CD4-positive, alpha-beta memory T cell (primary cell): Measurements from ENCODE around the gene DEFB129. TPM values are rescaled to one million over a fixed set of nuclear protein-coding genes. Genes with fewer than 3 reads are reported as not detected.
"Not testable (repeated sequence)": the region's sequence is repeated elsewhere in the genome, so short reads cannot be mapped to it uniquely, and the experiment has no call there.

ENCODE experiments used
- CTCF ChIA-PET: fragments of 350-600 bp; sonication (Branson Sonifier 250); formaldehyde crosslinking; loops from one replicate; lab custom pipeline; 2021; ENCODE audit warnings: inconsistent platforms; ENCODE audit not compliant: partially characterized antibody; lab: Charles Lee
- POLR2A ChIA-PET: fragments of 350-600 bp; sonication (Branson Sonifier 250); formaldehyde crosslinking; loops from one replicate; lab custom pipeline; 2021; ENCODE audit not compliant: partially characterized antibody; lab: Charles Lee
- DNase-seq, 5 donors: peaks; one replicate each; pipeline versions ENCODE4 v3.0.0 to v3.0.0-alpha.2; 2020 to 2022; ENCODE audit warnings: mixed read lengths in 1 of 5
- H3K27ac ChIP-seq: one replicate; pipeline ENCODE4 v1.7.0; 2013; ENCODE audit warnings: low read depth, low read length
- H3K27me3 ChIP-seq: 2 replicates; pipeline ENCODE4 v1.7.0; 2013; ENCODE audit warnings: mild to moderate bottlenecking, low read length, moderate library complexity; ENCODE audit not compliant: insufficient read depth
- H3K36me3 ChIP-seq: 2 replicates; pipeline ENCODE4 v1.7.0; 2013; ENCODE audit warnings: mild to moderate bottlenecking, low read length, moderate library complexity; ENCODE audit not compliant: insufficient read depth
- H3K4me1 ChIP-seq: 2 replicates; pipeline ENCODE4 v1.7.0; 2013; ENCODE audit warnings: mild to moderate bottlenecking, low read length, moderate library complexity; ENCODE audit not compliant: insufficient read depth
- H3K4me3 ChIP-seq, 2 donors: one replicate each; pipeline ENCODE4 v1.7.0; 2013; ENCODE audit warnings: low read length in 2 of 2, mild to moderate bottlenecking in 1 of 2
- H3K9me3 ChIP-seq, 2 donors: one replicate each; pipeline ENCODE4 v1.7.0; 2013; ENCODE audit warnings: low read length in 2 of 2, control low read depth in 1 of 2; ENCODE audit not compliant: control insufficient read depth in 1 of 2
- H3K27ac Mint-ChIP-seq, 7 donors: one replicate each; pipeline ENCODE4 v1.8.0; 2020 to 2021; ENCODE audit warnings: mixed read lengths in 7 of 7, mild to moderate bottlenecking in 6 of 7, inconsistent platforms in 3 of 7, moderate library complexity in 3 of 7
- H3K27me3 Mint-ChIP-seq, 2 donors: one replicate each; pipeline ENCODE4 v1.8.0; 2020 to 2021; ENCODE audit warnings: mixed read lengths in 2 of 2
- H3K36me3 Mint-ChIP-seq, 2 donors: one replicate each; pipeline ENCODE4 v1.8.0; 2020 to 2021; ENCODE audit warnings: mixed read lengths in 2 of 2, inconsistent platforms in 1 of 2, mild to moderate bottlenecking in 1 of 2
- H3K4me1 Mint-ChIP-seq, 4 donors: one replicate each; pipeline ENCODE4 v1.8.0; 2020 to 2021; ENCODE audit warnings: mixed read lengths in 4 of 4, mild to moderate bottlenecking in 1 of 4
- H3K4me3 Mint-ChIP-seq, 8 donors: one replicate each; pipeline ENCODE4 v1.8.0; 2020 to 2021; ENCODE audit warnings: mixed read lengths in 8 of 8, mild to moderate bottlenecking in 7 of 8, moderate library complexity in 6 of 8, inconsistent platforms in 3 of 8
- H3K9me3 Mint-ChIP-seq, 8 donors: one replicate each; pipeline ENCODE4 v1.8.0; 2020 to 2021; ENCODE audit warnings: mixed read lengths in 8 of 8, mild to moderate bottlenecking in 5 of 8, inconsistent platforms in 3 of 8, moderate library complexity in 1 of 8
- intact Hi-C: fragments of 100-400 bp; cut with micrococcal nuclease; formaldehyde crosslinking; loops from one replicate; pipeline ENCODE4 v1.15.1; 2023
- polyA plus RNA-seq, 2 donors: library from polyadenylated mRNA; unstranded; fragments of 300-500 nt; fragmentation: Illumina TruSeq; gene quantifications; one replicate each; pipeline ENCODE4 v1.2.3, GENCODE V29; 2021
- total RNA-seq, 2 experiments: library from RNA; stranded (reverse); gene quantifications; one replicate each; pipeline ENCODE4 v1.2.3, GENCODE V29; 2021

DEFB129 gene
- total and polyA plus RNA-seq, 4 experiments from 2014 or later = not detected

DNA sequence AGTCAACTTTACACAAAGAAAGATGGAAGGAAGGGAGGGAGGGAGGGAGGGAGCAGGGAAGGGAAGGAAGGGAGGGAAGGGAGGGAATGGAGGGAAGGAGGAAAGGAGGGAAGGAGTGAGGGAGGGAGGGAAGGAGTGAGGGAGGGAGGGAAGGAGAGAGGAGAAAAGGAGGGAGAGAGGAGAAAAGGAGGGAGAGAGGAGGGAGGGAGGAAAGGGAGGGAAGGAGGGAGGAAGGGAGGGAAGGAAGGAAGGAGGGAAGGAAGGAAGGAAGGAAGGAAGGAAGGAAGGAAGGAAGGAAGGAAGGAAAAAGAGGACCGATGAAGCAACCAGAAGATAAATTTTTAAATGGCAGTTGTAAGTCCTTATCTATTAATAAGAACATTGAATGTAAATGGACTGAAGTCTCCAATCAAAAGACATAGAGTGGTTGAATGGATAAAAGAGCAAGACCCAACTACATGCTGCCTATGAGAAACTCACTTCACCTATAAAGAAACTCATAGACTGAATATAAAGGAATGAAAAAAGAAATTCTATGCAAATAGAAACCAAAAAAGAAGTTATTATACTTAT, 5.7 kb upstream of the DEFB129 start:
- peaks cover 0 to 5% (median 0%) of the 10 kb centered on the region in 8 donors for H3K9me3 Mint-ChIP-seq
- peaks cover 23 to 35% of the 10 kb centered on the region in 2 donors for H3K27me3 Mint-ChIP-seq
- H3K9me3 ChIP-seq = no peaks in the 10 kb centered on the region
- no peak overlapping the region for H3K4me3 ChIP-seq
- ChIA-PET CTCF (no interaction called here), POLR2A (no interaction called here)
- DNase-seq = no peak
- no peaks in the 10 kb centered on the region for H3K36me3 Mint-ChIP-seq
- H3K27ac ChIP-seq = no peak overlapping the region
- peaks cover 3% of the 10 kb centered on the region for H3K27me3 ChIP-seq
- intact Hi-C loops = no loop called here
- H3K4me3 Mint-ChIP-seq = no peak overlapping the region
- H3K4me1 Mint-ChIP-seq = no peaks in the 10 kb centered on the region
- no peak overlapping the region for H3K27ac Mint-ChIP-seq
- no peaks in the 10 kb centered on the region for H3K36me3 ChIP-seq
- no peaks in the 10 kb centered on the region for H3K4me1 ChIP-seq

DNA sequence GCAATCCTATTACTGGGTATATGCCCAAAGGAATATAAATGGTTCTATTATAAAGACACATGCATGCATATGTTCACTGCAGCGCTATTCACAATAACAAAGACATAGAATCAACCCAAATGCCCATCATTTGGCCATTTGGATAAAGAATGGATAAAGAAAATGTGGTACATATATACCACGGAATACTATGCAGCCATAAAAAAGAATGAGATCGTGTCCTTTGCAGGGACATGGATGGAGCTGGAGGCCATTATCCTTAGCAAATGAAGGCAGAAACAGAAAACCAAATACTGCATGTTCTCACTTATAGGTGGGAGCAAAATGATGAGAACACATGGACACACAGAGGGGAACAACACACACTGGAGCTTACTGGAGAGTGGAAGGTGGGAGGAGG, 1.2 kb upstream of the DEFB129 start:
- H3K27me3 Mint-ChIP-seq, H3K36me3 Mint-ChIP-seq, H3K27ac ChIP-seq, H3K4me3 Mint-ChIP-seq, H3K27ac Mint-ChIP-seq, DNase-seq, H3K9me3 ChIP-seq, H3K4me1 ChIP-seq, H3K27me3 ChIP-seq, POLR2A ChIA-PET, intact Hi-C loops, H3K4me3 ChIP-seq, H3K9me3 Mint-ChIP-seq, H3K36me3 ChIP-seq: not testable (repeated sequence)
- CTCF ChIA-PET = interaction anchor here (0.9 to 1.0 kb wide), 2 partner anchors 12 to 33 kb away, joined by 3 read pairs; no protein-coding TSS in a partner anchor
- H3K4me1 Mint-ChIP-seq = peaks cover 4 to 18% (median 13%) of the 10 kb centered on the region in 4 donors

DNA sequence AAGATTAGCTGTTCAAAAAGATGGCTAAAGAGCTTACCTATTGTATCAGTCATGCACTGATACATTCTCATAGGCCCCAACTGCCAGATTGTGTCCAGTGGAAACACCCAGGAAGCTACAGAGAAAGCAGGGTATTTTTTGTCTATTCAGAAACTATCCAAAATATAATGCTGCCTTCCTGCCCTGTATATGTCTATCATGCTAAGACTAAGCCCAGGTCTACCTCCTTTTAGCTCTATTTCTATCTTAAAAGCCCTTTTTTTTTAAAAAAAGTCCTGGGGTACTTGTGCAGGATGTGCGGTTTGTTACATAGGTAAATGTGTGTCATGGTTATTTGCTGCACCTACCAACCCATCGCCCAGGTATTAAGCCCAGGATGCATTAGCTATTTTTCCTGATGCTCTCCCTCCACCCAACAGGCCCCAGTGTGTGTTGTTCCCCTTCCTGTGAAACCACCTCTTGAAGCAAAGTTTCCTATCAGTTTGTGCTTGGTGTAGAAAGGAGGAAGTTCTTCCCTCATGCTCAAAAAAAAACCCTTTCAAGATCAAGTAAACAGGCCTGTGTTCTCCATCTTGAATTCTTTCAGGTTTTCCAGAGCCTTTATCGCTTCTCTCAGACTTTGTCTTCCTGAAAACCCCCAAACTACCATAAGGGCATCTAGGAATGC, 514 bp downstream of the DEFB129 start:
- peaks cover 4 to 18% (median 13%) of the 10 kb centered on the region in 4 donors for H3K4me1 Mint-ChIP-seq
- no peaks in the 10 kb centered on the region for H3K27me3 ChIP-seq
- H3K27ac Mint-ChIP-seq = peak overlapping the region in 6 of 7 donors; percentile 14 to 70 (median 44)
- ChIA-PET POLR2A (interaction anchor here (0.9 to 1.3 kb wide), 3 partner anchors 10 to 98 kb away, joined by 3 to 5 read pairs (median 4); partner anchors contain the start of genes SOX12 and ZCCHC3), CTCF (interaction anchor here (1.1 to 1.3 kb wide), 2 partner anchors 11 to 39 kb away, joined by 3 to 4 read pairs; no protein-coding TSS in a partner anchor)
- no peaks in the 10 kb centered on the region for H3K36me3 ChIP-seq
- H3K4me1 ChIP-seq = peaks cover 10% of the 10 kb centered on the region
- DNase-seq = peak in 1 of 5 donors; percentile 10
- peaks cover 0 to 5% (median 0%) of the 10 kb centered on the region in 8 donors for H3K9me3 Mint-ChIP-seq
- no peak overlapping the region for H3K4me3 ChIP-seq
- no peaks in the 10 kb centered on the region for H3K9me3 ChIP-seq
- H3K36me3 Mint-ChIP-seq = no peaks in the 10 kb centered on the region
- H3K27ac ChIP-seq = no peak overlapping the region
- H3K27me3 Mint-ChIP-seq = peaks cover 6 to 8% of the 10 kb centered on the region in 2 donors
- intact Hi-C loops = no loop called here
- no peak overlapping the region for H3K4me3 Mint-ChIP-seq

DNA sequence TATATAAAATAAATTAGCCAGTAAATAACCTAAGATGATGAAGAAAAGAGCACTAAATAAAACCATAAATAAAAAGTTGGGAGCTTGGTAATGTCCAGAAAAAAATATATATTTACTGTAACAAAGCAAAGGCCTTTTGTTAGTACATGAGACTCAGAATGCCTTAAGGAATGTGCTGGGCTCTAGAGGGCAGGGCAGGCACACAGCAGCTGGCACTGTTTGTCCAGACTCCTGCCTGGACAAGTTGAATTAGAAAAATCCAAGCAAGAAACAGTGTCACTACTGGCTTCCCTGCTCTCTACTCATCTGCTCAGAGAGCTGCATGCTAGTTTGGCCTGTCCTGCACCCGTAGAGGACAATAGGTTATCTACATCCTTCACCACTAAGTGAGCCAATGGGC, 8.8 kb downstream of the DEFB129 start:
- no peaks in the 10 kb centered on the region for H3K27me3 Mint-ChIP-seq
- ChIA-PET POLR2A (no interaction called here), CTCF (no interaction called here)
- DNase-seq = no peak
- no peak overlapping the region for H3K4me3 Mint-ChIP-seq
- H3K27ac Mint-ChIP-seq = peak overlapping the region in 2 of 7 donors; percentile 1 to 59
- Histone ChIP-seq H3K4me3 (no peak overlapping the region), H3K27me3 (no peaks in the 10 kb centered on the region), H3K4me1 (peaks cover 20% of the 10 kb centered on the region), H3K36me3 (no peaks in the 10 kb centered on the region), H3K9me3 (no peaks in the 10 kb centered on the region), H3K27ac (no peak overlapping the region)
- no peaks in the 10 kb centered on the region for H3K9me3 Mint-ChIP-seq
- peaks cover 9 to 26% (median 16%) of the 10 kb centered on the region in 4 donors for H3K4me1 Mint-ChIP-seq
- intact Hi-C loops = no loop called here
- H3K36me3 Mint-ChIP-seq = no peaks in the 10 kb centered on the region

DNA sequence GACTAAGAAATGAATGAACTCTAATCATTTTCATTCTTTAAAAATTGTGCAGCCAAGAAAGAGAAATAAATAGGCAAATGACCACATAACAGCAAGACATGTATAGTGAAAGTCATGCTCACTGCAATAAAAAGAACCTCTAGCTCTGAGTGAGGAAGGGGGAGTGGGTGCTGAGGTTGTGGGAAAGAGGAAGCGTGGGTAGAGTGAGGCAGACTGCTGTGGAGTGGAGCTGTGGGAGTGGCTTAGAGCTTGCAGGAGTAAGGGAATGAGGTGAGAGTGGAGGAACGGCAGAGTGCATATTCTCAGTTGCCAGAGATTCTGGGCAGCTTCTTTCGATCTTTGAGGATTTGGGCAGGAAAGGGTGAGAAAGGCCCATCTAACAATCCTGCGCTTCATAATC, 10.4 kb downstream of the DEFB129 start:
- H3K4me1 Mint-ChIP-seq = peaks cover 9 to 26% (median 16%) of the 10 kb centered on the region in 4 donors

GRCh38 chr20:237929-238328, 10.9 kb downstream of the DEFB129 start:
- DNase-seq = no peak
- H3K27me3 ChIP-seq = no peaks in the 10 kb centered on the region
- no peaks in the 10 kb centered on the region for H3K9me3 Mint-ChIP-seq
- peak overlapping the region; percentile 68 to 82 (median 74) for H3K4me3 Mint-ChIP-seq
- no peak overlapping the region for H3K27ac ChIP-seq
- intact Hi-C loops = no loop called here
- no peaks in the 10 kb centered on the region for H3K9me3 ChIP-seq
- H3K27me3 Mint-ChIP-seq = peaks cover 0 to 3% of the 10 kb centered on the region in 2 donors
- peaks cover 9 to 26% (median 16%) of the 10 kb centered on the region in 4 donors for H3K4me1 Mint-ChIP-seq
- no peaks in the 10 kb centered on the region for H3K36me3 ChIP-seq
- CTCF ChIA-PET = interaction anchor here (1.0 to 1.2 kb wide), 3 partner anchors 12 to 93 kb away, joined by 3 to 6 read pairs (median 4); no protein-coding TSS in a partner anchor
- peak overlapping the region in 1 of 2 donors; percentile 19 for H3K4me3 ChIP-seq
- H3K4me1 ChIP-seq = peaks cover 20% of the 10 kb centered on the region
- POLR2A ChIA-PET = no interaction called here
- no peaks in the 10 kb centered on the region for H3K36me3 Mint-ChIP-seq
- peak overlapping the region in 5 of 7 donors; percentile 36 to 84 (median 77) for H3K27ac Mint-ChIP-seq

More for the DNA sequence above, 10.4 kb downstream of the DEFB129 start:
- intact Hi-C loops = no loop called here
- H3K36me3 Mint-ChIP-seq = no peaks in the 10 kb centered on the region
- Histone ChIP-seq H3K36me3 (no peaks in the 10 kb centered on the region), H3K27ac (no peak overlapping the region), H3K4me1 (peaks cover 20% of the 10 kb centered on the region), H3K27me3 (no peaks in the 10 kb centered on the region), H3K4me3 (peak overlapping the region in 1 of 2 donors; percentile 19), H3K9me3 (no peaks in the 10 kb centered on the region)
- peaks cover 0 to 3% of the 10 kb centered on the region in 2 donors for H3K27me3 Mint-ChIP-seq
- peak overlapping the region; percentile 68 to 82 (median 74) for H3K4me3 Mint-ChIP-seq
- POLR2A ChIA-PET = interaction anchor here (1.0 kb wide), 1 partner anchor 10 kb away, joined by 5 read pairs; no protein-coding TSS in a partner anchor
- H3K27ac Mint-ChIP-seq = peak overlapping the region in 6 of 7 donors; percentile 36 to 84 (median 76)
- no peak for DNase-seq
- H3K9me3 Mint-ChIP-seq = no peaks in the 10 kb centered on the region
- CTCF ChIA-PET = interaction anchor here (1.0 to 1.2 kb wide), 3 partner anchors 11 to 93 kb away, joined by 3 to 6 read pairs (median 4); no protein-coding TSS in a partner anchor

DNA sequence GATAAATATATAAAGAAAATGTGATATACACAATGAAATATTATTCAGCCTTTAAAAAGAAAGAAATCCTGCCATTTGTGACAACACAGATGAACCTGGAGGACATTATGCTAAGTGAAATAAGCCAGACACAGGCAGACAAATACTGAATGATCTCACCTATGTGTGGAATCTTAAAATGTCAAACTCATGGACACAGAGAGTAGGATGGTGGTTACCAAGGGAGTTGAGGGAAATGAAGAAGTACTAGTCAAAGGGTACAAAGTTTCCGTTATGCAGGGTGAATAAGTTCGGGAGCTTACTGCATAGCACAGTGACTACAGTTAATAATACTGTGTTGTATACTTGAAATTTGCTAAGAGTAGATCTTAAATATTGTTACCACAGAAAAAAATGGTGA, 15.8 kb downstream of the DEFB129 start:
- intact Hi-C loops = no loop called here
- ChIA-PET CTCF (interaction anchor here (1.6 kb wide), 1 partner anchor 24 kb away, joined by 4 read pairs; no protein-coding TSS in a partner anchor), POLR2A (no interaction called here)
- H3K36me3 Mint-ChIP-seq = no peaks in the 10 kb centered on the region
- peaks cover 0 to 2% (median 0%) of the 10 kb centered on the region in 8 donors for H3K9me3 Mint-ChIP-seq
- Histone ChIP-seq H3K27ac (no peak overlapping the region), H3K27me3 (no peaks in the 10 kb centered on the region), H3K36me3 (no peaks in the 10 kb centered on the region), H3K4me3 (no peak overlapping the region), H3K9me3 (no peaks in the 10 kb centered on the region), H3K4me1 (peaks cover 6% of the 10 kb centered on the region)
- H3K27ac Mint-ChIP-seq = no peak overlapping the region
- peaks cover 4 to 12% (median 7%) of the 10 kb centered on the region in 4 donors for H3K4me1 Mint-ChIP-seq
- peaks cover 2 to 4% of the 10 kb centered on the region in 2 donors for H3K27me3 Mint-ChIP-seq
- DNase-seq = no peak
- no peak overlapping the region for H3K4me3 Mint-ChIP-seq
